SU-DHL-6 (cell line): ENCODE results near the gene SPACA4.

ENCODE experiments used
- EZH2phosphoT487 ChIP-seq: fragments of 200-600 bp; sonication (generic), shearing (Covaris generic); conservative IDR thresholded peaks from 2 replicates; pipeline ENCODE4 v1.6.1; 2018; ENCODE audit warnings: mild to moderate bottlenecking, antibody characterized with exemption, low read length, moderate library complexity, mixed read lengths
- TF ChIP-seq, protein P1 (sequence below): fragments of 200-600 bp; sonication (generic); IDR thresholded peaks from one replicate; pipeline ENCODE4 v1.5.1; 2017; ENCODE audit warnings: antibody characterized with exemption, mild to moderate bottlenecking, low read length, moderate library complexity; ENCODE audit not compliant: insufficient read depth, poor library complexity, severe bottlenecking

DNA sequence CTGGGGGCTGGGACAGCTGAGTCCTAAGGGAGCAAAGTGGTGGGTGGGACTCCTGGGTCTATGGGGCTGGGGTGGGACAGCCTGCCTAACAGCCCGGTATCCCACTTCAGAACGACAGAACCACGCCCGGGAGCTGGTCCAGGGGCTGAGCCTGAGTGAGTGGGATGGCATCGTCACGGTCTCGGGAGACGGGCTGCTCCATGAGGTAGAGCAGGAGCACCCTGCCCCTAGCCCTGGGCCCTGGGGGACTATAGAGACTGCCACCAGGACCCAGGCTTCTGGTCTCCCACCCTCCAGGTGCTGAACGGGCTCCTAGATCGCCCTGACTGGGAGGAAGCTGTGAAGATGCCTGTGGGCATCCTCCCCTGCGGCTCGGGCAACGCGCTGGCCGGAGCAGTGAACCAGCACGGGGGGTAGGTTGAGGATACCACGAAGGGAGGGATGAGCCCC is 21.3 kb downstream of the SPACA4 start:
- TF ChIP-seq, protein P1, sequence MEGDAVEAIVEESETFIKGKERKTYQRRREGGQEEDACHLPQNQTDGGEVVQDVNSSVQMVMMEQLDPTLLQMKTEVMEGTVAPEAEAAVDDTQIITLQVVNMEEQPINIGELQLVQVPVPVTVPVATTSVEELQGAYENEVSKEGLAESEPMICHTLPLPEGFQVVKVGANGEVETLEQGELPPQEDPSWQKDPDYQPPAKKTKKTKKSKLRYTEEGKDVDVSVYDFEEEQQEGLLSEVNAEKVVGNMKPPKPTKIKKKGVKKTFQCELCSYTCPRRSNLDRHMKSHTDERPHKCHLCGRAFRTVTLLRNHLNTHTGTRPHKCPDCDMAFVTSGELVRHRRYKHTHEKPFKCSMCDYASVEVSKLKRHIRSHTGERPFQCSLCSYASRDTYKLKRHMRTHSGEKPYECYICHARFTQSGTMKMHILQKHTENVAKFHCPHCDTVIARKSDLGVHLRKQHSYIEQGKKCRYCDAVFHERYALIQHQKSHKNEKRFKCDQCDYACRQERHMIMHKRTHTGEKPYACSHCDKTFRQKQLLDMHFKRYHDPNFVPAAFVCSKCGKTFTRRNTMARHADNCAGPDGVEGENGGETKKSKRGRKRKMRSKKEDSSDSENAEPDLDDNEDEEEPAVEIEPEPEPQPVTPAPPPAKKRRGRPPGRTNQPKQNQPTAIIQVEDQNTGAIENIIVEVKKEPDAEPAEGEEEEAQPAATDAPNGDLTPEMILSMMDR = no peak
- no peak for TF ChIP-seq EZH2phosphoT487
